Measurements from ENCODE around the gene APOLD1.

DNA sequence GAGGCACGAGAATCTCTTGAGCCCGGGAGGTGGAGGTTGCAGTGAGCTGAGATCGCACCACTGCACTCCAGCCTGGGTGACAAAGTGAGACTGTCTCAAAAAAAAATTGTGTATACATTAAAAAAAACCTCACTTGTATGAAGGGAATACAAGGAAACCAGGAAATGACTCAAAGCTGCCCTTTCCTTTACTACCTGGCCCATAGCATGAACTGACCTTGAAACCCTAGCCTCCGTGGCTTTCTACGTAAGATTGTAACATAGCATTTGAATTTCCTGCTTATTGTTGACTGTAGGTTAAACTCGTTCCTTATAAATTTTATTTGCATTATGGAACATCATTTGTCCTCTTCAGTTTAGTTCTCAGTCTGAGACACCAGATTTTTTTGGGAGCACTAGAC is 18.6 kb downstream of the APOLD1 start:
- TF ChIP-seq, protein P1, sequence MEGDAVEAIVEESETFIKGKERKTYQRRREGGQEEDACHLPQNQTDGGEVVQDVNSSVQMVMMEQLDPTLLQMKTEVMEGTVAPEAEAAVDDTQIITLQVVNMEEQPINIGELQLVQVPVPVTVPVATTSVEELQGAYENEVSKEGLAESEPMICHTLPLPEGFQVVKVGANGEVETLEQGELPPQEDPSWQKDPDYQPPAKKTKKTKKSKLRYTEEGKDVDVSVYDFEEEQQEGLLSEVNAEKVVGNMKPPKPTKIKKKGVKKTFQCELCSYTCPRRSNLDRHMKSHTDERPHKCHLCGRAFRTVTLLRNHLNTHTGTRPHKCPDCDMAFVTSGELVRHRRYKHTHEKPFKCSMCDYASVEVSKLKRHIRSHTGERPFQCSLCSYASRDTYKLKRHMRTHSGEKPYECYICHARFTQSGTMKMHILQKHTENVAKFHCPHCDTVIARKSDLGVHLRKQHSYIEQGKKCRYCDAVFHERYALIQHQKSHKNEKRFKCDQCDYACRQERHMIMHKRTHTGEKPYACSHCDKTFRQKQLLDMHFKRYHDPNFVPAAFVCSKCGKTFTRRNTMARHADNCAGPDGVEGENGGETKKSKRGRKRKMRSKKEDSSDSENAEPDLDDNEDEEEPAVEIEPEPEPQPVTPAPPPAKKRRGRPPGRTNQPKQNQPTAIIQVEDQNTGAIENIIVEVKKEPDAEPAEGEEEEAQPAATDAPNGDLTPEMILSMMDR (IDR thresholded peaks at IDR 0.05), result no peak
- no peak for TF ChIP-seq POLR2A (IDR thresholded peaks at IDR 0.05)
